NCI-H1694 (cell line): ENCODE measurements around the gene ETF1.

Experiments used
- DNase-seq: peaks from one replicate; lab custom pipeline; 2025; lab: John Stamatoyannopoulos, UW

ETF1 gene

GRCh38 chr5:138542956-138543729 lies at the start of gene ETF1:
ETF1 (minus strand) TSS chr5:138543236; CDS start chr5:138542918, 318 bp downstream.
- DNase-seq, result peak; percentile 95

GRCh38 chr5:138588013-138588788 lies 45.2 kb upstream of the ETF1 start:
- no peak for DNase-seq

- no peak for DNase-seq
These were observed 42.1 kb upstream of the ETF1 start for GRCh38 chr5:138585157-138585556.

- no peak for DNase-seq
These were observed 41.1 kb upstream of the ETF1 start for GRCh38 chr5:138583984-138584637.

GRCh38 chr5:138582959-138583358 lies 39.9 kb upstream of the ETF1 start:
- no peak for DNase-seq

GRCh38 chr5:138580777-138581176 lies 37.7 kb upstream of the ETF1 start:
- DNase-seq, result no peak

- no peak for DNase-seq
These were observed 37.0 kb upstream of the ETF1 start for GRCh38 chr5:138580001-138580400.

- no peak for DNase-seq
These were observed 36.5 kb upstream of the ETF1 start for GRCh38 chr5:138579517-138579863.

- no peak for DNase-seq
These were observed 34.4 kb upstream of the ETF1 start for GRCh38 chr5:138577452-138577851.

- DNase-seq, result peak; percentile 95
These were observed 32.4 kb upstream of the ETF1 start, which contains the start of gene HSPA9 for GRCh38 chr5:138575194-138576015. HSPA9 (minus strand) TSS chr5:138575401; CDS start chr5:138575318, 83 bp downstream.

- no peak for DNase-seq
These were observed 31.7 kb upstream of the ETF1 start for GRCh38 chr5:138574744-138575193.

GRCh38 chr5:138573949-138574670 lies 31.1 kb upstream of the ETF1 start:
- DNase-seq, result no peak

GRCh38 chr5:138573223-138573622 lies 30.2 kb upstream of the ETF1 start:
- no peak for DNase-seq

- no peak for DNase-seq
These were observed 27.8 kb upstream of the ETF1 start for GRCh38 chr5:138570871-138571270.

- DNase-seq, result no peak
These were observed 26.7 kb upstream of the ETF1 start for GRCh38 chr5:138569782-138570181.

- no peak for DNase-seq
These were observed 25.2 kb upstream of the ETF1 start for GRCh38 chr5:138568061-138568824.

GRCh38 chr5:138566792-138567191 lies 23.8 kb upstream of the ETF1 start:
- DNase-seq, result no peak

- no peak for DNase-seq
These were observed 22.2 kb upstream of the ETF1 start for GRCh38 chr5:138565100-138565821.

- no peak for DNase-seq
These were observed 21.2 kb upstream of the ETF1 start for GRCh38 chr5:138564242-138564641.
